ENCODE measurements around the gene LETM1. TPM values are rescaled to one million over a fixed set of nuclear protein-coding genes. Genes with fewer than 3 reads are reported as not detected.

The LETM1 gene
- total and polyA plus RNA-seq, 2 experiments from 2014 or later, result 19.0 to 42.3 TPM

DNA sequence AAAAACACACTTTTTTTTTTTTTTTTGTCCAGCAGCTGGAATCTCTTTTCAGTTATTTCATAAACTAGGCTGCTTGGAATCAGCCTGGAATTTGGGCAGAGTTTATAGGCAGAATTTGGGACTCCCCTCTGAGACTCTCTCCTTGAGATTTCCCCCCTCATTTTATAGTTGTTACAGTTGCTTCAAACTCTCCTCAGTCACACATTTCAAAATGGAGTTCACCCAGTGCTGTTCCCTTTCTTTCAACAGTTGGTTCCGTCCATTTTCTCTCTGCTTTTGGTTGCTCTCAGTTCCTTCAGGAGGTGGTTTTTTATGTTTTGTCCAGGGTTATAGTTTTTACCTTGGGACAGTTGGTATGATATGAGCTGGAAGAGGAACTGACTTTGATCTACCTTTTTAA is 42.7 kb upstream of the LETM1 start:
- no peak overlapping the region for H2AFZ ChIP-seq
- no peak overlapping the region for H3K27ac ChIP-seq
- no peaks in the 10 kb centered on the region for H3K9me3 ChIP-seq (ENCODE audit: low read depth)
- in situ Hi-C loops (cut with MboI), result no loop called here
- TF ChIP-seq EZH2phosphoT487 (IDR thresholded peaks at IDR 0.05; ENCODE audit: insufficient read depth, low read depth) (no peak), EZH2 (IDR thresholded peaks at IDR 0.05; ENCODE audit: insufficient read depth, poor library complexity, severe bottlenecking) (no peak)
- no peaks in the 10 kb centered on the region for H3K27me3 ChIP-seq (replicated peaks; ENCODE audit: insufficient read depth)
- 72 to 95% methylated on average over 1 of the region's 1 CpG for WGBS, 2 experiments (ENCODE audit: low coverage in 1 of 2, low lambda C conversion rate in 2 of 2, missing lambda C conversion rate in 2 of 2)
- H3F3A ChIP-seq (ENCODE audit: insufficient read depth), result peaks cover 11% of the 10 kb centered on the region
- peaks cover 100% of the 10 kb centered on the region for H3K79me2 ChIP-seq (ENCODE audit: insufficient read depth)
- H3K4me3 ChIP-seq, result no peak overlapping the region
- DNase-seq, result no peak
- H3K4me1 ChIP-seq (ENCODE audit: insufficient read depth), result peaks cover 4% of the 10 kb centered on the region; the same call in 1 of the 2 replicates
- no peaks in the 10 kb centered on the region for H3K36me3 ChIP-seq (ENCODE audit: low read depth)
- no peaks in the 10 kb centered on the region for H3K9me2 ChIP-seq (ENCODE audit: insufficient read depth)
- no peak overlapping the region for H3K4me2 ChIP-seq (ENCODE audit: unreplicated experiment)
- H3K9ac ChIP-seq, result no peak overlapping the region
- H4K20me1 ChIP-seq (ENCODE audit: insufficient read depth), result peaks cover 5% of the 10 kb centered on the region; the same call in 1 of the 2 replicates

DNA sequence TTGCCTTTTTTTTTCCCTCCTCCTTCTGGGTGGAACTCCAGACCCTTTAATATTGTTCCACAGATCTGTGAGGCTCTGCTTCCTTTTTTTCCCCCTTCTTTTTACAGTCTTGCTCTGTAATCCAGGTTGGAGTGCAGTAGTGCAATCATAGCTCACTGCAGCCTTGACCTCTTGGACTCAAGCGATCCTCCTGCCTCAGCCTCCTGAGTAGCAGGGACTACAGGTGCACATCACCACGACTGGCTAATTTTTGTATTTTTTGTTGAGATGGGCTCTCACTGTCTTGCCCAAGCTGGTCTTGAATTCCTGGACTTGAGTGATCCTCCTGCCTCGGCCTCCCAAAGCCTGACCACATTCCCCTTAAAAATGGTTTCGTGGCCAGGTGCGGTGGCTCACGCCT is 42.1 kb upstream of the LETM1 start:
- Histone ChIP-seq H3K4me2 (ENCODE audit: unreplicated experiment) (no peak overlapping the region), H3K36me3 (ENCODE audit: low read depth) (no peaks in the 10 kb centered on the region), H3K27me3 (replicated peaks; ENCODE audit: insufficient read depth) (no peaks in the 10 kb centered on the region), H3K79me2 (ENCODE audit: insufficient read depth) (peaks cover 100% of the 10 kb centered on the region), H4K20me1 (ENCODE audit: insufficient read depth) (peaks cover 5% of the 10 kb centered on the region; the same call in 1 of the 2 replicates), H3F3A (ENCODE audit: insufficient read depth) (peaks cover 11% of the 10 kb centered on the region), H3K9me2 (ENCODE audit: insufficient read depth) (no peaks in the 10 kb centered on the region), H2AFZ (no peak overlapping the region), H3K27ac (no peak overlapping the region), H3K9me3 (ENCODE audit: low read depth) (no peaks in the 10 kb centered on the region), H3K4me3 (no peak overlapping the region), H3K9ac (no peak overlapping the region), H3K4me1 (ENCODE audit: insufficient read depth) (peaks cover 4% of the 10 kb centered on the region; the same call in 1 of the 2 replicates)
- WGBS, 2 experiments (ENCODE audit: low coverage in 1 of 2, low lambda C conversion rate in 2 of 2, missing lambda C conversion rate in 2 of 2), result 96 to 98% methylated on average over 6 of the region's 6 CpGs
- TF ChIP-seq EZH2phosphoT487 (IDR thresholded peaks at IDR 0.05; ENCODE audit: insufficient read depth, low read depth) (no peak), EZH2 (IDR thresholded peaks at IDR 0.05; ENCODE audit: insufficient read depth, poor library complexity, severe bottlenecking) (no peak)
- in situ Hi-C loops (cut with MboI), result no loop called here
- DNase-seq, result no peak

DNA sequence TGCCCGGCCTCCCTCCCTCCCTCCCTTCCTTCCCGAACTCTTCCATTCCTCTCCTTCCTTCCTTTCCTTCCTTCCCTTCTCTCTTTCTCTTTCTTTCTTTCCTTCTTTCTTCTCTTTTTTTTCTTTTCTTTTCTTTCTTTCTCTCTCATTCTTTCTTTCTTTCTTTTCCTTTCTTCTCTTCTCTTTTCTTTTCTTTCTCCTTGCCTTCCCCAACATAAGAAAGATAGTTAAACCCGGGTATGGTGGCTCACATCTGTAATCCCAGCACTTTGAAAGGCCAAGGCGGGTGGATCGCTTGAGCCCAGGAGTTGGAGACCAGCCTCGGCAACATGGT is 40.7 kb upstream of the LETM1 start:
- no peak overlapping the region for H2AFZ ChIP-seq
- H3K9ac ChIP-seq, result no peak overlapping the region
- peaks cover 100% of the 10 kb centered on the region for H3K79me2 ChIP-seq (ENCODE audit: insufficient read depth)
- no peaks in the 10 kb centered on the region for H3K9me3 ChIP-seq (ENCODE audit: low read depth)
- H3K27ac ChIP-seq, result no peak overlapping the region
- no peak overlapping the region for H3K4me3 ChIP-seq
- peaks cover 4% of the 10 kb centered on the region; the same call in 1 of the 2 replicates for H3K4me1 ChIP-seq (ENCODE audit: insufficient read depth)
- no peaks in the 10 kb centered on the region for H3K27me3 ChIP-seq (replicated peaks; ENCODE audit: insufficient read depth)
- TF ChIP-seq EZH2phosphoT487 (IDR thresholded peaks at IDR 0.05; ENCODE audit: insufficient read depth, low read depth), result no peak
- TF ChIP-seq EZH2 (IDR thresholded peaks at IDR 0.05; ENCODE audit: insufficient read depth, poor library complexity, severe bottlenecking), result no peak
- 96% methylated on average over 4 to 6 of the region's 6 CpGs for WGBS, 2 experiments (ENCODE audit: low coverage in 1 of 2, low lambda C conversion rate in 2 of 2, missing lambda C conversion rate in 2 of 2)
- H3K4me2 ChIP-seq (ENCODE audit: unreplicated experiment), result no peak overlapping the region
- peaks cover 5% of the 10 kb centered on the region; the same call in 1 of the 2 replicates for H4K20me1 ChIP-seq (ENCODE audit: insufficient read depth)
- peaks cover 11% of the 10 kb centered on the region for H3F3A ChIP-seq (ENCODE audit: insufficient read depth)
- no peaks in the 10 kb centered on the region for H3K9me2 ChIP-seq (ENCODE audit: insufficient read depth)
- H3K36me3 ChIP-seq (ENCODE audit: low read depth), result no peaks in the 10 kb centered on the region
- in situ Hi-C loops (cut with MboI), result no loop called here
- DNase-seq, result no peak

DNA sequence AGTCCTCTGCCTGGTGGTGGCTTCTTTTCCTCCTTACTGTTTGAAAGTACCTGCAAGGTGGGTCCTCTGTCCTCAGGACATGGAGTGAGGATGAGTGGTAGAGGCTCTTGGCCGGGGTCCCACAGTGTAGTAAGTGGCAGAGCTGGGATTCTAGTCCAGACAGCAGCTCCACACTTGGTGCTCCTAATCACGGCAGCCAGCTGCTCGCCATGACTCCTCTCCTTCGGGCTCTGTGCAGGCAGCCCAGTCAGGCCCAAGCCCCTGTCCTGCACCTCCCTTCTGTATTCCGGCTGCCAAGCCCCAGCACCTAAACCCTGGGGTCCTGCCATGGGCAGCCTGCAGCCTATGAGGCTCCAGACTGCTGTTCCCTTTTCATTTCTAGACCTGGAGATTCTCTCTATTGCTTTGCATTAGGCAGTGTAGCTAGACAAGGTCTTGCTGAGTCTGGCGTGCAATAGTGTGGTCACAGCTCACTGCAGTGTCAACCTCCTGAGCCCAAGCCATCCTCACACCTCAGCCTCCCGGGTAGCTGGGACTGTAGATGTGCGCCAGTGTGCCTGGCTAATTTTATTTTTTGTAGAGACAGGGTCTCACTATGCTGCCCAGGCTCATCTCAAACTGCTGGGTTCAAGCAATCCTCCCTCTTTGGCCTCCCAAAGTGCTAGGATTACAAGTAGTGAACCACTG is 40.2 kb upstream of the LETM1 start:
- Histone ChIP-seq H3K9ac (no peak overlapping the region), H3K36me3 (ENCODE audit: low read depth) (no peaks in the 10 kb centered on the region), H3K9me2 (ENCODE audit: insufficient read depth) (no peaks in the 10 kb centered on the region), H3K4me2 (ENCODE audit: unreplicated experiment) (no peak overlapping the region), H3K4me3 (no peak overlapping the region), H3K79me2 (ENCODE audit: insufficient read depth) (peaks cover 100% of the 10 kb centered on the region), H3K4me1 (ENCODE audit: insufficient read depth) (peaks cover 4% of the 10 kb centered on the region; the same call in 1 of the 2 replicates), H3K9me3 (ENCODE audit: low read depth) (no peaks in the 10 kb centered on the region), H3K27ac (no peak overlapping the region), H2AFZ (no peak overlapping the region), H4K20me1 (ENCODE audit: insufficient read depth) (peaks cover 5% of the 10 kb centered on the region; the same call in 1 of the 2 replicates), H3K27me3 (replicated peaks; ENCODE audit: insufficient read depth) (no peaks in the 10 kb centered on the region), H3F3A (ENCODE audit: insufficient read depth) (peaks cover 11% of the 10 kb centered on the region)
- TF ChIP-seq EZH2 (IDR thresholded peaks at IDR 0.05; ENCODE audit: insufficient read depth, poor library complexity, severe bottlenecking), result no peak
- TF ChIP-seq EZH2phosphoT487 (IDR thresholded peaks at IDR 0.05; ENCODE audit: insufficient read depth, low read depth), result no peak
- in situ Hi-C loops (cut with MboI), result no loop called here
- DNase-seq, result no peak
- 91 to 96% methylated on average over 8 of the region's 8 CpGs for WGBS, 2 experiments (ENCODE audit: low coverage in 1 of 2, low lambda C conversion rate in 2 of 2, missing lambda C conversion rate in 2 of 2)
